HCT116 (cell line): ENCODE results near the gene PPFIBP1.

ENCODE experiments used
- CTCF ChIP-seq, 3 experiments: fragments of 200-600 bp in 1 of 3; sonication (generic) in 1 of 3; IDR thresholded peaks in 2 of 3; conservative IDR thresholded peaks in 1 of 3; 2 replicates each; pipeline ENCODE4 v1.5.1; 2012 to 2017; ENCODE audit warnings: low read depth in 2 of 3, low read length in 2 of 3, antibody characterized with exemption in 1 of 3, borderline replicate concordance in 1 of 3, control low read depth in 1 of 3, mild to moderate bottlenecking in 1 of 3, mixed read lengths in 1 of 3, mixed run types in 1 of 3, moderate library complexity in 1 of 3; ENCODE audit not compliant: insufficient read depth in 1 of 3
- POLR2AphosphoS5 ChIP-seq: IDR thresholded peaks from 2 replicates; pipeline ENCODE4 v1.6.1; 2011; ENCODE audit warnings: mild to moderate bottlenecking, low read depth, low read length, moderate library complexity
- REST ChIP-seq: IDR thresholded peaks from 2 replicates; pipeline ENCODE4 v1.6.1; 2012; ENCODE audit warnings: low read depth

GRCh38 chr12:27505109-27505508, 18.9 kb upstream of the PPFIBP1 start:
- TF ChIP-seq CTCF (IDR thresholded peaks at IDR 0.05 in 2 of 3, conservative IDR thresholded peaks at IDR 0.05 in 1 of 3; ENCODE audit: borderline replicate concordance in 1 of 3, insufficient read depth in 1 of 3, low read depth in 2 of 3, low read length in 2 of 3) (no peak), POLR2AphosphoS5 (no peak), REST (no peak)
